ENCODE measurements around the gene XAGE2. TPM values are rescaled to one million over a fixed set of nuclear protein-coding genes. Genes with fewer than 3 reads are reported as not detected.

The XAGE2 gene
- total and polyA plus RNA-seq, 2 of the 8 experiments (the other 6 are each of a cell fraction or from before 2014, with no cell fraction given) = not detected

DNA sequence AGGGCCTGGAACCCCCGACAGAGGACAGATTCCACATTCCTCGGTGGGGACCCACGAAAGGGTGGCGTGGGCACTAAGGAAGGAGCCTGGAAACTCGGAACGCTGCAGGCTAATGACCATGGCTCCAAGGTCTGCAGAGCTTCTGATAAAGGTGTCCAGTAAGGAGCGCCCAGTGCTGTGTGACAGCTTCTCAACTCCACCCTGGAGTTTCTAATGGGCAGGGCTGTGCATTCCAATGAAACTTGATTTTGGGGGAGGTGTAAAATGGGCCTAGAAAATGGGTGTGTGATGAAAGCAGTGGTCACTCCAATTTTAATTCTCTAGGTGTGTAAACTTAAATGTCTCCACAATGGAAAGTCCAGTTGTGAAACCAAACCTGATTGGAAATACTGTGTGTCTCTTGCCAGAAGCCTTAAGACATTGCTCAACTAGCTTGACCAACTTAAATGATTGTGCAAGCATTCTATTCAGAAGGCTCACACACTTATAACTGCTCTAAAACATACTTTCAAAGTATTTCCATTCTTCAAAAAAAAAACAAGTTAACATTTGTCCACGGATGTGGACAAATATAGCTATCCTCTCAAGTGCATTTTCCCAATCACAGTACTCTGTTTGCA lies 52.1 kb downstream of the XAGE2 start (continued):
- TF ChIP-seq TAF7 (optimal IDR thresholded peaks at IDR 0.05; ENCODE audit: borderline replicate concordance, low read depth, low read length) = no peak
- no peak for TF ChIP-seq CHD1 (IDR thresholded peaks at IDR 0.05; ENCODE audit: low read depth, low read length)
- TF ChIP-seq POU5F1 (IDR thresholded peaks at IDR 0.05; ENCODE audit: low read depth, low read length) = no peak
- no peak for TF ChIP-seq CBX5 (IDR thresholded peaks at IDR 0.05; ENCODE audit: low read depth, low read length)
- no peak for TF ChIP-seq SP4 (IDR thresholded peaks at IDR 0.05; ENCODE audit: low read length)
- TF ChIP-seq BRCA1 (IDR thresholded peaks at IDR 0.05; ENCODE audit: low read depth, low read length) = no peak

Data from H1 (cell line).